H9 (cell line): Measurements from ENCODE around the gene GPR107. TPM values are rescaled to one million over a fixed set of nuclear protein-coding genes. Genes with fewer than 3 reads are reported as not detected.

Source experiments
- DNase-seq: peaks from one replicate; pipeline ENCODE4 v3.0.0-alpha.2; 2017
- H2AFZ ChIP-seq: one replicate; pipeline ENCODE4 v1.6.1; 2013; ENCODE audit warnings: mild to moderate bottlenecking, low read length, control low read depth, moderate library complexity
- H2AK5ac ChIP-seq: 2 replicates; pipeline ENCODE4 v1.6.1; 2013; ENCODE audit warnings: low read length, control low read depth, mixed read lengths; ENCODE audit not compliant: insufficient read length
- H2BK120ac ChIP-seq: one replicate; pipeline ENCODE4 v1.6.1; 2013; ENCODE audit warnings: low read depth, mild to moderate bottlenecking, low read length, control low read depth, inconsistent platforms; ENCODE audit not compliant: poor library complexity, severe bottlenecking
- H2BK12ac ChIP-seq: 2 replicates; pipeline ENCODE4 v1.6.1; 2013; ENCODE audit warnings: low read length, control low read depth, mixed read lengths, low read depth; ENCODE audit not compliant: insufficient read length
- H2BK15ac ChIP-seq: 2 replicates; pipeline ENCODE4 v1.6.1; 2013; ENCODE audit warnings: low read depth, low read length, control low read depth
- H2BK20ac ChIP-seq: one replicate; pipeline ENCODE4 v1.6.1; 2013; ENCODE audit warnings: low read depth, mild to moderate bottlenecking, low read length, control low read depth, inconsistent platforms; ENCODE audit not compliant: poor library complexity, severe bottlenecking
- H2BK5ac ChIP-seq: 2 replicates; pipeline ENCODE4 v1.6.1; 2013; ENCODE audit warnings: low read length, control low read depth, mixed read lengths; ENCODE audit not compliant: insufficient read length
- H3K14ac ChIP-seq: 2 replicates; pipeline ENCODE4 v1.6.1; 2013; ENCODE audit warnings: low read length, control low read depth; ENCODE audit not compliant: insufficient read depth
- H3K18ac ChIP-seq: 2 replicates; pipeline ENCODE4 v1.6.1; 2013; ENCODE audit warnings: low read depth, mild to moderate bottlenecking, mixed read lengths, low read length, control low read depth; ENCODE audit not compliant: insufficient read length
- H3K23ac ChIP-seq: 2 replicates; pipeline ENCODE4 v1.6.1; 2013; ENCODE audit warnings: low read length, control low read depth, mixed read lengths, low read depth; ENCODE audit not compliant: insufficient read length
- H3K23me2 ChIP-seq: 2 replicates; pipeline ENCODE4 v1.6.1; 2013; ENCODE audit warnings: low read depth, mild to moderate bottlenecking, mixed read lengths, low read length, control low read depth; ENCODE audit not compliant: insufficient read length, poor library complexity, severe bottlenecking
- H3K27ac ChIP-seq: 2 replicates; pipeline ENCODE4 v1.5.1; 2013; ENCODE audit warnings: low read length, control low read depth, mixed read lengths, low read depth; ENCODE audit not compliant: insufficient read length
- H3K27me3 ChIP-seq: 2 replicates; pipeline ENCODE4 v1.6.1; 2013; ENCODE audit warnings: low read length, control low read depth, inconsistent platforms; ENCODE audit not compliant: insufficient read depth
- H3K4ac ChIP-seq: 2 replicates; pipeline ENCODE4 v1.6.1; 2013; ENCODE audit warnings: low read depth, mild to moderate bottlenecking, control low read depth, inconsistent platforms, low read length, moderate library complexity
- H3K4me1 ChIP-seq: 2 replicates; pipeline ENCODE4 v1.6.1; 2013; ENCODE audit warnings: low read length, control low read depth, inconsistent platforms; ENCODE audit not compliant: insufficient read depth
- H3K4me2 ChIP-seq: 2 replicates; pipeline ENCODE4 v1.6.1; 2013; ENCODE audit warnings: low read length, control low read depth, mixed read lengths; ENCODE audit not compliant: insufficient read length, insufficient read depth
- H3K56ac ChIP-seq: 2 replicates; pipeline ENCODE4 v1.6.1; 2013; ENCODE audit warnings: low read depth, mild to moderate bottlenecking, mixed read lengths, low read length, control low read depth; ENCODE audit not compliant: insufficient read length
- H3K79me1 ChIP-seq: 2 replicates; pipeline ENCODE4 v1.6.1; 2013; ENCODE audit warnings: low read depth, mild to moderate bottlenecking, moderate library complexity, low read length, control low read depth, inconsistent platforms; ENCODE audit not compliant: insufficient read depth, poor library complexity, severe bottlenecking
- H3K79me2 ChIP-seq: 2 replicates; pipeline ENCODE4 v1.6.1; 2013; ENCODE audit warnings: low read length, control low read depth, inconsistent platforms; ENCODE audit not compliant: insufficient read depth
- H3K9ac ChIP-seq: 2 replicates; pipeline ENCODE4 v1.6.1; 2013; ENCODE audit warnings: low read length, control low read depth, mixed read lengths; ENCODE audit not compliant: insufficient read length; ENCODE audit errors: extremely low read depth
- H3K9me3 ChIP-seq: one replicate; pipeline ENCODE4 v1.6.1; 2013; ENCODE audit warnings: low read depth, low read length, inconsistent platforms; ENCODE audit not compliant: control insufficient read depth
- H3T11ph ChIP-seq: one replicate; pipeline ENCODE4 v1.6.1; 2013; ENCODE audit warnings: mild to moderate bottlenecking, low read length, control low read depth, inconsistent platforms
- H4K20me1 ChIP-seq: one replicate; pipeline ENCODE4 v1.6.1; 2013; ENCODE audit not compliant: control insufficient read depth, insufficient read length, insufficient read depth
- H4K5ac ChIP-seq: 2 replicates; pipeline ENCODE4 v1.6.1; 2013; ENCODE audit warnings: low read depth, mild to moderate bottlenecking, mixed read lengths, low read length, control low read depth; ENCODE audit not compliant: insufficient read length
- H4K8ac ChIP-seq: replicated peaks from 2 replicates; pipeline ENCODE4 v1.6.1; 2013; ENCODE audit warnings: low read length, control low read depth, mixed read lengths, low read depth; ENCODE audit not compliant: insufficient read length
- H4K91ac ChIP-seq: 2 replicates; pipeline ENCODE4 v1.6.1; 2013; ENCODE audit warnings: low read depth, mild to moderate bottlenecking, moderate library complexity, mixed read lengths, low read length, control low read depth; ENCODE audit not compliant: insufficient read length
- H3K27ac Mint-ChIP-seq, 3 experiments: 2 replicates in 2 of 3; 3 replicates in 1 of 3; pipeline ENCODE4 v1.8.0; 2020 to 2021; ENCODE audit warnings: mixed read lengths in 3 of 3, mild to moderate bottlenecking in 1 of 3, moderate library complexity in 1 of 3
- H3K27me3 Mint-ChIP-seq: 2 replicates; pipeline ENCODE4 v1.8.0; 2021; ENCODE audit warnings: low read depth, mild to moderate bottlenecking, moderate library complexity, mixed read lengths
- H3K36me3 Mint-ChIP-seq, 3 experiments: 2 replicates in 2 of 3; 3 replicates in 1 of 3; pipeline ENCODE4 v1.8.0; 2020 to 2021; ENCODE audit warnings: low read depth in 3 of 3, mixed read lengths in 3 of 3; ENCODE audit not compliant: insufficient read depth in 1 of 3
- H3K4me1 Mint-ChIP-seq, 2 experiments: 2 replicates each; pipeline ENCODE4 v1.8.0; 2020; ENCODE audit warnings: mixed read lengths in 2 of 2
- H3K4me3 Mint-ChIP-seq, 2 experiments: 2 replicates in 1 of 2; 3 replicates in 1 of 2; pipeline ENCODE4 v1.8.0; 2020 to 2021; ENCODE audit warnings: mild to moderate bottlenecking in 2 of 2, mixed read lengths in 2 of 2, moderate library complexity in 1 of 2
- H3K9me3 Mint-ChIP-seq, 2 experiments: 2 replicates in 1 of 2; 3 replicates in 1 of 2; pipeline ENCODE4 v1.8.0; 2020; ENCODE audit warnings: mild to moderate bottlenecking in 2 of 2, mixed read lengths in 2 of 2, moderate library complexity in 1 of 2
- CTCF ChIP-seq: fragments of 200-600 bp; sonication (generic); conservative IDR thresholded peaks from 3 replicates; pipeline ENCODE4 v1.8.0; 2021; ENCODE audit warnings: antibody characterized with exemption, mild to moderate bottlenecking
- WGBS: extraction: QIAGEN DNeasy Blood & Tissue Kit; methylation state at CpG from one replicate; pipeline ENCODE4 v1.1.7; 2013; ENCODE audit warnings: missing lambda C conversion rate, low lambda C conversion rate, mixed read lengths; ENCODE audit not compliant: insufficient read length; ENCODE audit errors: extremely low coverage; 5-methylcytosine and 5-hydroxymethylcytosine counted together
- total RNA-seq: library from RNA; stranded (reverse); gene quantifications from 2 replicates; pipeline ENCODE4 v1.2.1, GENCODE V29; 2021

Gene GPR107
- total RNA-seq, 1 experiment from 2014 or later: 38.0 TPM

GRCh38 chr9:130050462-130050861, 3.2 kb upstream of the GPR107 start:
- no peaks in the 10 kb centered on the region for H3K79me1 ChIP-seq
- no peak overlapping the region for H3K4me3 Mint-ChIP-seq
- H3K9me3 Mint-ChIP-seq: no peaks in the 10 kb centered on the region
- H3K4me2 ChIP-seq: no peak overlapping the region
- no peak overlapping the region; a peak in 1 of 7 replicates for H3K27ac Mint-ChIP-seq
- no peak overlapping the region for H3K18ac ChIP-seq
- no peak overlapping the region for H3K14ac ChIP-seq
- H3K9me3 ChIP-seq: no peaks in the 10 kb centered on the region
- H3K79me2 ChIP-seq: no peaks in the 10 kb centered on the region; the same call in 1 of the 2 replicates
- no peak overlapping the region for H2BK120ac ChIP-seq
- DNase-seq: no peak
- no CpG with 5 or more reads among the region's 3 CpGs for WGBS
- H4K20me1 ChIP-seq: no peaks in the 10 kb centered on the region
- H3K27ac ChIP-seq: no peak overlapping the region
- H3K56ac ChIP-seq: no peak overlapping the region
- H2BK5ac ChIP-seq: no peak overlapping the region
- H3K9ac ChIP-seq: no peak overlapping the region
- H2BK15ac ChIP-seq: no peak overlapping the region
- H3K27me3 ChIP-seq: no peaks in the 10 kb centered on the region
- H4K5ac ChIP-seq: no peak overlapping the region
- no peak overlapping the region for H2BK12ac ChIP-seq
- peaks cover 9% of the 10 kb centered on the region for H3K23me2 ChIP-seq
- H3K4ac ChIP-seq: no peak overlapping the region
- no peak overlapping the region for H3K23ac ChIP-seq
- H3K27me3 Mint-ChIP-seq: peaks cover 2% of the 10 kb centered on the region
- H3T11ph ChIP-seq: no peak overlapping the region
- no peak for TF ChIP-seq CTCF
- no peak overlapping the region for H4K91ac ChIP-seq
- no peak overlapping the region for H2BK20ac ChIP-seq
- no peaks in the 10 kb centered on the region; the same call in 1 of the 2 replicates for H3K4me1 ChIP-seq
- H3K36me3 Mint-ChIP-seq: 0 out of 7 replicates have a peak, but pooled peaks cover 0 to 2% (median 0%) of the 10 kb centered on the region in 3 experiments
- no peak overlapping the region for H2AK5ac ChIP-seq
- no peak overlapping the region for H2AFZ ChIP-seq
- H4K8ac ChIP-seq: no peak overlapping the region
- H3K4me1 Mint-ChIP-seq: peaks cover 9 to 22% of the 10 kb centered on the region in 2 experiments; a peak in 3 of 4 replicates
